ENCODE results near the gene EAPP.
"Not testable (repeated sequence)": the region's sequence is repeated elsewhere in the genome, so short reads cannot be mapped to it uniquely, and the experiment has no call there.

Gene EAPP

DNA sequence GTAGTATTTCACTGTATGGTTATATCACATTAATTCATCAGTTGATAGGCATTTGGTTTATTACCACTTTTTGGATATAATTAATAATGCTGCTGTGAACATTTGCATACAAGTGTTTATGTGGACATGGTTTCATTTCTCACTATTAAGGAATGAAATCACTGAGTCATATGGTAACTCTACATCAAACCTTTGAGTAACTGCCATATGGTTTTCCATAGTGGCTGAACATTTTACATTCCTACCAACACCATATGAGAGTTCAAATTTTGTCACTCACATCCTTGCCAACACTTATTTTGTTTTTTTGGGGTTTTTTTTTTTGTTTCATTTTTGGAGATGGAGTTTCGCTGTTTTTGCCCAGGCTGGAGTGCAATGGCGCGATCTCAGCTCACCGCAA, 30.2 kb upstream of the EAPP start:
- TF ChIP-seq, protein P1, sequence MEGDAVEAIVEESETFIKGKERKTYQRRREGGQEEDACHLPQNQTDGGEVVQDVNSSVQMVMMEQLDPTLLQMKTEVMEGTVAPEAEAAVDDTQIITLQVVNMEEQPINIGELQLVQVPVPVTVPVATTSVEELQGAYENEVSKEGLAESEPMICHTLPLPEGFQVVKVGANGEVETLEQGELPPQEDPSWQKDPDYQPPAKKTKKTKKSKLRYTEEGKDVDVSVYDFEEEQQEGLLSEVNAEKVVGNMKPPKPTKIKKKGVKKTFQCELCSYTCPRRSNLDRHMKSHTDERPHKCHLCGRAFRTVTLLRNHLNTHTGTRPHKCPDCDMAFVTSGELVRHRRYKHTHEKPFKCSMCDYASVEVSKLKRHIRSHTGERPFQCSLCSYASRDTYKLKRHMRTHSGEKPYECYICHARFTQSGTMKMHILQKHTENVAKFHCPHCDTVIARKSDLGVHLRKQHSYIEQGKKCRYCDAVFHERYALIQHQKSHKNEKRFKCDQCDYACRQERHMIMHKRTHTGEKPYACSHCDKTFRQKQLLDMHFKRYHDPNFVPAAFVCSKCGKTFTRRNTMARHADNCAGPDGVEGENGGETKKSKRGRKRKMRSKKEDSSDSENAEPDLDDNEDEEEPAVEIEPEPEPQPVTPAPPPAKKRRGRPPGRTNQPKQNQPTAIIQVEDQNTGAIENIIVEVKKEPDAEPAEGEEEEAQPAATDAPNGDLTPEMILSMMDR (IDR thresholded peaks at IDR 0.05; ENCODE audit: insufficient read depth, low read length, poor library complexity, severe bottlenecking): no peak
- no peaks in the 10 kb centered on the region for H3K27me3 ChIP-seq (replicated peaks; ENCODE audit: control insufficient read depth, insufficient read depth, low read length)
- peaks cover 10% of the 10 kb centered on the region for H3K36me3 ChIP-seq (ENCODE audit: control insufficient read depth, insufficient read depth, low read length)
- DNase-seq (ENCODE audit: extremely low read depth, insufficient read length): no peak
- no peak overlapping the region for H3K4me3 ChIP-seq (replicated peaks; ENCODE audit: low read depth, low read length)

- peaks cover 10% of the 10 kb centered on the region for H3K36me3 ChIP-seq (ENCODE audit: control insufficient read depth, insufficient read depth, low read length)
- no peak for DNase-seq (ENCODE audit: extremely low read depth, insufficient read length)
- no peak overlapping the region for H3K4me3 ChIP-seq (replicated peaks; ENCODE audit: low read depth, low read length)
- no peaks in the 10 kb centered on the region for H3K27me3 ChIP-seq (replicated peaks; ENCODE audit: control insufficient read depth, insufficient read depth, low read length)
- TF ChIP-seq, protein P1 (IDR thresholded peaks at IDR 0.05; ENCODE audit: insufficient read depth, low read length, poor library complexity, severe bottlenecking): no peak
Measured at GRCh38 chr14:34568803-34569202, 29.3 kb upstream of the EAPP start.

DNA sequence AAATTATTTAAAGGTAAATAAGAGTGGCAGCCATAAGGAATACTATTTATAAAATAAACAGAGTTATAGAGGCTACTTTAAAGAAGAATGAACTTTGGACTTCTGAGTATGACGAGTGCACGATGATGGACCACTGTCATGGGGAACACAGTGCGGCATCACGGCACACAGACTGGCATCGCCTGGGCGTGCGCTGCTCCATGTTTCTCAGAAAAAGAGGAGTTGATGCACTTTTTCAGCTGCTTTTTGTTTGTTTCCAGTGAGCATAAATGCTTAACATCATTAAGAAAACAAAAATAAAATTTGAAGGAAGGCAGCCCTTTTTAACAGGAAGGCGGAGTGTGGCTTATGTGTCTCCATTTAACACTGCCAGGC, 23.3 kb upstream of the EAPP start:
- TF ChIP-seq, protein P1 (IDR thresholded peaks at IDR 0.05; ENCODE audit: insufficient read depth, low read length, poor library complexity, severe bottlenecking): no peak
- DNase-seq (ENCODE audit: extremely low read depth, insufficient read length): no peak
- H3K4me3 ChIP-seq (replicated peaks; ENCODE audit: low read depth, low read length): no peak overlapping the region
- H3K36me3 ChIP-seq (ENCODE audit: control insufficient read depth, insufficient read depth, low read length): peaks cover 8% of the 10 kb centered on the region
- no peaks in the 10 kb centered on the region for H3K27me3 ChIP-seq (replicated peaks; ENCODE audit: control insufficient read depth, insufficient read depth, low read length)

- not testable (repeated sequence) for DNase-seq (ENCODE audit: extremely low read depth, insufficient read length); H3K4me3 ChIP-seq (replicated peaks; ENCODE audit: low read depth, low read length); H3K36me3 ChIP-seq (ENCODE audit: control insufficient read depth, insufficient read depth, low read length); H3K27me3 ChIP-seq (replicated peaks; ENCODE audit: control insufficient read depth, insufficient read depth, low read length)
Measured at GRCh38 chr14:34562037-34562775, 22.7 kb upstream of the EAPP start.

- H3K36me3 ChIP-seq (ENCODE audit: control insufficient read depth, insufficient read depth, low read length); DNase-seq (ENCODE audit: extremely low read depth, insufficient read length); H3K4me3 ChIP-seq (replicated peaks; ENCODE audit: low read depth, low read length); H3K27me3 ChIP-seq (replicated peaks; ENCODE audit: control insufficient read depth, insufficient read depth, low read length): not testable (repeated sequence)
Measured at GRCh38 chr14:34556498-34556829, 17.0 kb upstream of the EAPP start.

GRCh38 chr14:34555583-34556497, 16.3 kb upstream of the EAPP start:
- H3K4me3 ChIP-seq (replicated peaks; ENCODE audit: low read depth, low read length); H3K36me3 ChIP-seq (ENCODE audit: control insufficient read depth, insufficient read depth, low read length); H3K27me3 ChIP-seq (replicated peaks; ENCODE audit: control insufficient read depth, insufficient read depth, low read length); DNase-seq (ENCODE audit: extremely low read depth, insufficient read length): not testable (repeated sequence)

DNA sequence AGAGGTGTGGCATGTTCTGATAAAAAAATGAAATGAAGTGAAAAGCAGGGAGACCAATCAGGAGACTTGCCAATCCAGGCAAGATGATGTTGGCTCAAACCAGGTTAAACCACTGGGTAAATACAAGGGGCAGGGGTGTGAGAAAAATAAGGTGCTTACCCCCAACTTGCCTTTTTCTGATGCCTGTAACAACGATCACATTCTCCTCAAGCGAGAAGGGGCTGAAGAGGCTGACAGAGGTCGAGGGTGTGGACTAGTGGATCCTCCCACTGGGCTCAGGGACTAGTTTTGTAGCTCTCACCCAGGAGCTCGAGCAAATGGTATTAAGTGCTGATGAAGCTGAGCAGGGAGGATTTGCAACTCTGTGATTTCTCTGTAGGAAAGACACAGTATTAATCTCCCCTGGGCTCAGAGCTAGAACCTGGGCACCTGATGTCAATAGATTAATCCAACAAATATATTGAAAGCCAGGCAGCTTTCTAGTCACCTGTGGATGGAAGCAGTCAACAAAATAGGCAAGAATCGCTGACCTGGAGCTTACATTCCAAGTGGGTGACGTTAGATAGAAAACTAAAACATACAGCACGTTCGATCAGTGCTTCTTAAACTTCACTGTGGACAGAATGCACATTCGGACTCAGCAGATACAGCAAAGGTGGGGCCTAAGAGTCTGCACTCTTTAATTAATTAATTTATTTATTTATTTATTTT, 15.2 kb upstream of the EAPP start:
- TF ChIP-seq, protein P1 (IDR thresholded peaks at IDR 0.05; ENCODE audit: insufficient read depth, low read length, poor library complexity, severe bottlenecking): no peak
- Histone ChIP-seq H3K4me3 (replicated peaks; ENCODE audit: low read depth, low read length) (no peak overlapping the region), H3K27me3 (replicated peaks; ENCODE audit: control insufficient read depth, insufficient read depth, low read length) (no peaks in the 10 kb centered on the region), H3K36me3 (ENCODE audit: control insufficient read depth, insufficient read depth, low read length) (no peaks in the 10 kb centered on the region)
- DNase-seq (ENCODE audit: extremely low read depth, insufficient read length): peak; percentile 61

GRCh38 chr14:34549276-34549966, 9.9 kb upstream of the EAPP start:
- not testable (repeated sequence) for H3K36me3 ChIP-seq (ENCODE audit: control insufficient read depth, insufficient read depth, low read length); DNase-seq (ENCODE audit: extremely low read depth, insufficient read length); H3K27me3 ChIP-seq (replicated peaks; ENCODE audit: control insufficient read depth, insufficient read depth, low read length); H3K4me3 ChIP-seq (replicated peaks; ENCODE audit: low read depth, low read length)
